GM18508 (cell line): ENCODE results near the gene ATRNL1.

Experiments used
- ATAC-seq: cut with Tn5 transposase; IDR thresholded peaks from one replicate; pipeline ENCODE4 v1.9.1; 2021; ENCODE audit warnings: moderate number of reproducible peaks; ENCODE audit not compliant: insufficient read depth, unreplicated experiment

The ATRNL1 gene

GRCh38 chr10:115931309-115931708 is 838.1 kb downstream of the ATRNL1 start:
- no peak for ATAC-seq

GRCh38 chr10:115932099-115932498 is 838.9 kb downstream of the ATRNL1 start:
- ATAC-seq: no peak

- ATAC-seq: no peak
Measured at GRCh38 chr10:115933098-115933497, 839.9 kb downstream of the ATRNL1 start.

GRCh38 chr10:115935731-115936130 is 842.6 kb downstream of the ATRNL1 start:
- no peak for ATAC-seq

- no peak for ATAC-seq
Measured at GRCh38 chr10:115936926-115937767, 844.0 kb downstream of the ATRNL1 start.

GRCh38 chr10:115937768-115938056 is 844.5 kb downstream of the ATRNL1 start:
- no peak for ATAC-seq

GRCh38 chr10:115939101-115939854 is 846.1 kb downstream of the ATRNL1 start:
- no peak for ATAC-seq

- ATAC-seq: no peak
Measured at GRCh38 chr10:115941361-115941771, 848.2 kb downstream of the ATRNL1 start.

GRCh38 chr10:115942101-115942500 is 848.9 kb downstream of the ATRNL1 start:
- ATAC-seq: no peak

- no peak for ATAC-seq
Measured at GRCh38 chr10:115944538-115944937, 851.4 kb downstream of the ATRNL1 start.

- ATAC-seq: no peak
Measured at GRCh38 chr10:115945701-115946445, 852.7 kb downstream of the ATRNL1 start.

GRCh38 chr10:115947104-115947503 is 853.9 kb downstream of the ATRNL1 start:
- ATAC-seq: no peak

GRCh38 chr10:115948465-115948864 is 855.3 kb downstream of the ATRNL1 start:
- ATAC-seq: no peak

GRCh38 chr10:115949282-115949844 is 856.2 kb downstream of the ATRNL1 start:
- no peak for ATAC-seq

GRCh38 chr10:115950320-115950719 is 857.2 kb downstream of the ATRNL1 start:
- ATAC-seq: no peak

GRCh38 chr10:115951242-115951641 is 858.1 kb downstream of the ATRNL1 start:
- no peak for ATAC-seq

GRCh38 chr10:115953281-115953680 is 860.1 kb downstream of the ATRNL1 start:
- no peak for ATAC-seq

- no peak for ATAC-seq
Measured at GRCh38 chr10:115953968-115954367, 860.8 kb downstream of the ATRNL1 start.

GRCh38 chr10:115956225-115957011 is 863.3 kb downstream of the ATRNL1 start:
- ATAC-seq: no peak

- ATAC-seq: no peak
Measured at GRCh38 chr10:115957012-115957399, 863.8 kb downstream of the ATRNL1 start.
